Activated effector memory CD4-positive, alpha-beta T cell treated with anti-CD3 and anti-CD28 coated beads, Interleukin-2, amount 50 U/mL, for 16 hours (primary cell): ENCODE measurements around the gene SLC24A3.

Experiments
- DNase-seq: peaks from one replicate; pipeline ENCODE4 v3.0.0-alpha.2; 2020

The SLC24A3 gene

DNA sequence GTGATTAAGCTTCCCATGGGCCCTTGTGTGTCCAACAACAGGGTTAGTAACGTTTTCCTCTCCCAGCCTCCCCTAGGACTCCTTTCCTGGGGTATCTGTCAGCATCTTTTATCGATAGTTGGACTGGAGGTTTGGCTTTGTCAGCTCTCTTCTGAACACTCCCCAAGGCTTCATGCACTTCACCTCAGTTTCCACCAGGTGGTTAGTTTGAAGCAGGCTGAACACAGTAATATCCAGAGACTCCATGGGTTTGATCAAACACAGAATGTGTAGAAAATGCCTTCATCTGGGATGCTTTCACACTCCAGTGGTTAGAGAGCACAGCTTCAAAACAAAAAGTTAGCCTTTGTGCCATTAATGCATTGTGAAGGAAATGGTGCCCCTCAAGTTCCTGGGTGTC lies 139.1 kb downstream of the SLC24A3 start:
- DNase-seq, result no peak

- DNase-seq, result no peak
These were observed 142.5 kb downstream of the SLC24A3 start for GRCh38 chr20:19354950-19355349.

- no peak for DNase-seq
These were observed 149.3 kb downstream of the SLC24A3 start for GRCh38 chr20:19361790-19362189.

DNA sequence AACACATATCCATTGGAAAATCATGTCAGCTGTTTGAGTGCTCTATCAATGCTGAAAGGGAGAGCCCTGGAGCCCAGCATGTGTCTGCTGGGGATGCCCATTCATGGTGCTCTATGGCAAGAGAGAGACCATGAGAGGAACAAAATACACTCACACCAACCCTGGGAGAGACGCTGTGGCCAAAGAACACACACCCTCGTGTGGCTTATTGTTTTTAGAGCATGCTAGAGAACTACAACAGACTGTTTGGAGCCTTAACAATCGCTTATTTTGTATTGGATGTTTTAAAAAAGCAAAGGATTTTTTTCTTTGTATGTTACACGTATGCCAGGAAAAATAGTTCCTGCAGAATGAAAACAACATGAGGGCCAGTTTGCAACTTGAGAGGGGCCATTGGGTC lies 151.0 kb downstream of the SLC24A3 start:
- no peak for DNase-seq

GRCh38 chr20:19367591-19367990 lies 155.1 kb downstream of the SLC24A3 start:
- no peak for DNase-seq

GRCh38 chr20:19368351-19368750 lies 155.9 kb downstream of the SLC24A3 start:
- no peak for DNase-seq

- DNase-seq, result no peak
These were observed 157.9 kb downstream of the SLC24A3 start for GRCh38 chr20:19370076-19371075.

- DNase-seq, result no peak
These were observed 158.7 kb downstream of the SLC24A3 start for GRCh38 chr20:19371112-19371511.

GRCh38 chr20:19374216-19374615 lies 161.8 kb downstream of the SLC24A3 start:
- DNase-seq, result no peak

- no peak for DNase-seq
These were observed 163.0 kb downstream of the SLC24A3 start for GRCh38 chr20:19375395-19375794.

DNA sequence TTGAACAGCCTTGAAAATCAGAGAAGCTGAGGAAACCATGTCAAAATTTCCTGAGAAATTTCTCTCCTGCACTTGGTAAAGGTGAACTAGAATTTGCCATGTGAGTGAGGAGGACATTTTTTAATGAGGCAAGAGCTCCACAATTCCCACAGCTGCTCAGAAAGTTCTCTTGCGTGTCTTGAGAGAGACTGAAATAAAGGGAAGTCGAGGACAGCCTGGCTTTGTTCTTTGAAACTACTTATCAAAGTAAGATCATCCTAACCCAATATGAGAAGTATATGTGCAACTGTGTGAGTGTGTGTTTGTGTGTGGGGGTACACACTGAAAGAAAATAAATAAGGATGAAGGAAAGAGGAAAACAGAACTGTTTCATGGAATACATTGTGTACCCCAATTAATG lies 163.4 kb downstream of the SLC24A3 start:
- DNase-seq, result no peak

DNA sequence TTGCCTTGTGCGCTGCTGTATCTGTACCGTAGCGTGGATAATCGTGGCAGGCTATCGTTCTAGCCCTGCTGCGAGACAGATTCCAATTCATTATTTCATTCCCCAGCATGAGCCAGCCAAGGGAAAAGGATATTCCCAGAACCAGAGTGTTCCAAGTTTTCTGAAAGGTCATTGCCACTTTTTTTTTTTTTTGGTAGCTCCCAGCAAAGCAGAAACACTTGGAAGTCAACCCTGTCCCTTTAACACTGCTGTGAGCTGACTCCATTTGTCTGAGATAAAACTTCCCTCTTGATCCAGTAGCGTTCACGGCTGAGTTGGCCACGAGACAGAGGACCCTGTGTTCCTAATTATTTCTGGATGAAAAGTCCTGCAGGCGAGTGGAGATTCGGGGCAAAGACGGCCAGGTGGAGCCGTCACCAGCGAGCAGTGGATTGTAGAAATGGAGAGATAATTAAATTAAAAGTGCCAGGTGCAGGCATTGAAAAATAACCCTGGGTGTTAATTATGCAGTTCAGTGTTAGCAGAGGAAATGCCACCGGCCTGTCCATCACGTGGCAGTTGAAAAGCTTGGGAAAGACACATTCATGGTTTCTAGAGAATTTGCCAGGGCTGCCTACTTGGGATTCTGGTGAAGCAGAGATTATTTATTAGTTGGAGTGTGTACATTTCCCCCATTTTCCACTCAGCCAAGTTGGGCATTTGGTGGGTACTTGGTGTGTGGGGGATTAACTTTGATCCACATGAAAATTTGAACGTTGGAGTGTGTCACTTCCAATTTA lies 164.2 kb downstream of the SLC24A3 start:
- no peak for DNase-seq

DNA sequence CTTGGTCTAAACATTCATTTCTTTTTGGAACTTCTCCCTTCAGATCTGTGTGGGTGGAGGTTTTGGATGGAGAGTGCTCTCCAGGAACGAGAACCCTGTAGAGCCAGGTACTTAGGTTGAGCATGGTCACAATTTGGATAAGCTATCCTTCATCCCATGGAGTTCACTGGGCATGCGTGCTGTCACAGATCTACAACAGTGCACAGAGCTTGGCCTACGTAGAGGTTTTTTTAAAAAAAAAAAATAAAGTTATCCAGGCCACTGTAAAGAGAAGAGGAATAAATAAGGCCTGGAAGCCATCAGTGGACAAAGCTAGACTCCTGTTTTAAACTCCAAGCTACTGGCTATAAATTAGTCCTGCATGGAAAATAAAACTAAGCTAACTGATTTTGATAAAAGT lies 165.6 kb downstream of the SLC24A3 start:
- no peak for DNase-seq

DNA sequence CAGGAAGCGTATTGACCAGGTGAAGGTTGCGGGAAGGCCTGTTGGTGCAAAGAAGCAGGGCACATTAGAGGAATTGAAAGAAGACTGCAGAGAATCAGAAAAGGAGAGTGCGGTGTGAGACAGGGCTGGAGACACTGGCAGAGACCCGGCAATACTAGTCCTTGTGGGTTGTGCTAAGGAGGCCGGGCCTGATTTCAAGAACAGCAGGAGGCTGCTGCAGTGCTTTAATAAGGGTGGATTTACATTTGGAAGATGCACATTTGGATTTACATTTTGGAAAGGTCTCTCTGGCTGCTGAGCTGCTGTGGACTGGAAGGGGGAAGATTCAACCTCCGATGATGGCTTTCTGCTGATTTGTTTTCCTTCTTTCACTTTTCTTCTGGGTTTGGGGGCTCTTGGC lies 167.8 kb downstream of the SLC24A3 start:
- no peak for DNase-seq

GRCh38 chr20:19381947-19382346 lies 169.5 kb downstream of the SLC24A3 start:
- DNase-seq, result no peak

GRCh38 chr20:19382386-19383340 lies 170.2 kb downstream of the SLC24A3 start:
- DNase-seq, result no peak

- DNase-seq, result no peak
These were observed 172.5 kb downstream of the SLC24A3 start for GRCh38 chr20:19384940-19385339.

DNA sequence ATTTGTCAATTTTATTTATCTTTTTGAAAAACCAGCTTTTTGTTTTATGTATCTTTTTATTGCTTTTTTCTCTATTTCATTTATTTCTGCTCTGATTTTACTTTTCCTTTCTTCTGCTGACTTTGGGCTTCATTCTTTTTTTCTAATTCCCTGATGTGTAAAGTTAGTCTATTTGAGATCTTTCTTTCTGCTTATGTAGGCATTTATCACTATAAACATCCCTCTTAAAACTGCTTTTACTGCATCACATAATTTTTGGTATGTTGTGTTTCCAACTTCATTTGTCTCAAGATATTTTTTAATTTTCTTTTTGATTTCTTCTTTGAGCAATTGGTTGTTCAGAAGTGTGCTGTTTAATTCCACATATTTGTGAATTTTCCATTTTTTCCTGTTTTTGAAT lies 174.8 kb downstream of the SLC24A3 start:
- no peak for DNase-seq

GRCh38 chr20:19392344-19393130 lies 180.1 kb downstream of the SLC24A3 start:
- DNase-seq, result no peak

DNA sequence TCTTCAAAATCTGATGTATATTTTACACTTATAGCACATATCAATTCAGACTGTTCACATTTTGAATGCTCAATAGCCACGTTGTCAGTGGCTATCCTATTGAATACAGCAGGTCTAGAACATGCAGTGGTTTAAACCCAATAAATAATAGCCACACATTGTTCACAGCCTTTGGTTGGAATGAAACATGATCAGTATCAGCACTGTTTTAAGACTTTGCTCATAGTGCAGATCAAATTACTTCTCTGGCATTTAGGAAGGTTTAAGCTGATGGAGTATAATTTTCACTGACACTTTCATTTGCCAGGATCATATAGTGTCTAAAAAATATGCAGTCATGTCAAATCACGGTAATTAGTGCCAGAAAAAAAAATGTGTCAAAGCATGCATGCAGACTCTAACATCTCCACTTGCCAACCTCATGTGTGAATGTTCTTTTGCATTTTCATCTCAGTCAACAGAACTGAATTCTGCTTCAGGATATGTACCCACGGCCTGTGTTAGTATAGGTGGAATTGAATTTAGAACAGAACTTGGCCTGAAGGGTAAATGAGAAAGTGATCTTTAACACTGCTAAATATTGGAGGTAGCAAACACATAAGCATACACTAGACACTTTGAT lies 184.1 kb downstream of the SLC24A3 start:
- DNase-seq, result no peak

- DNase-seq, result no peak
These were observed 184.8 kb downstream of the SLC24A3 start for GRCh38 chr20:19397226-19397625.
